Fibroblast of lung (primary cell): ENCODE data around the gene GPR176. TPM values are rescaled to one million over a fixed set of nuclear protein-coding genes. Genes with fewer than 3 reads are reported as not detected.
A peak's percentile ranks its signal among the peaks of the same experiment; 100 is the strongest.

Experiments used
- DNase-seq, 2 donors: peaks; one replicate each; pipeline versions ENCODE4 v3.0.0 to v3.0.0-alpha.2; 2010; ENCODE audit warnings: low read depth in 2 of 2
- H2AFZ ChIP-seq: 2 replicates; pipeline ENCODE4 v1.5.1; 2012; ENCODE audit warnings: low read length, control low read depth, inconsistent platforms
- H3K27ac ChIP-seq: 2 replicates; pipeline ENCODE4 v1.5.1; 2011; ENCODE audit warnings: low read length, control low read depth; ENCODE audit not compliant: insufficient read depth
- H3K27me3 ChIP-seq: 2 replicates; pipeline ENCODE4 v1.5.1; 2011; ENCODE audit warnings: mild to moderate bottlenecking, low read length; ENCODE audit not compliant: control insufficient read depth, insufficient read depth
- H3K36me3 ChIP-seq: 2 replicates; pipeline ENCODE4 v1.5.1; 2011; ENCODE audit warnings: low read length; ENCODE audit not compliant: control insufficient read depth, insufficient read depth
- H3K4me1 ChIP-seq: 2 replicates; pipeline ENCODE4 v1.5.1; 2011; ENCODE audit warnings: low read length; ENCODE audit not compliant: control insufficient read depth, insufficient read depth; ENCODE audit errors: extremely low read depth
- H3K4me2 ChIP-seq: 2 replicates; pipeline ENCODE4 v1.5.1; 2011; ENCODE audit warnings: low read length, control low read depth; ENCODE audit not compliant: insufficient read depth; ENCODE audit errors: extremely low read depth
- H3K4me3 ChIP-seq, 4 experiments: fragments of 200-600 bp in 1 of 4; sonication (generic) in 1 of 4; replicated peaks in 1 of 4; 2 replicates each; pipeline ENCODE4 v1.5.1; 2011 to 2016; ENCODE audit warnings: low read length in 4 of 4, low read depth in 3 of 4, mild to moderate bottlenecking in 3 of 4, control low read depth in 2 of 4, inconsistent platforms in 1 of 4, mixed read lengths in 1 of 4; ENCODE audit not compliant: insufficient read depth in 1 of 4; ENCODE audit errors: control extremely low read depth in 1 of 4
- H3K79me2 ChIP-seq: 2 replicates; pipeline ENCODE4 v1.5.1; 2012; ENCODE audit warnings: mild to moderate bottlenecking, low read length, inconsistent platforms; ENCODE audit not compliant: control insufficient read depth, insufficient read depth
- H3K9ac ChIP-seq: 2 replicates; pipeline ENCODE4 v1.5.1; 2011; ENCODE audit warnings: mild to moderate bottlenecking, low read length, control low read depth; ENCODE audit not compliant: insufficient read depth
- H3K9me3 ChIP-seq: 2 replicates; pipeline ENCODE4 v1.5.1; 2012; ENCODE audit warnings: low read depth, low read length; ENCODE audit not compliant: control insufficient read depth, insufficient read depth
- H4K20me1 ChIP-seq: 2 replicates; pipeline ENCODE4 v1.5.1; 2011; ENCODE audit warnings: low read length; ENCODE audit not compliant: control insufficient read depth, insufficient read depth; ENCODE audit errors: extremely low read depth
- CTCF ChIP-seq, 2 donors: IDR thresholded peaks in 1 of 2; conservative IDR thresholded peaks in 1 of 2; 1 replicate in 1 of 2; 2 replicates in 1 of 2; pipeline ENCODE4 v1.5.1; 2011 to 2012; ENCODE audit warnings: low read length in 2 of 2, control low read depth in 1 of 2, inconsistent platforms in 1 of 2, low read depth in 1 of 2, mild to moderate bottlenecking in 1 of 2
- EZH2 ChIP-seq: IDR thresholded peaks from 2 replicates; pipeline ENCODE4 v1.5.1; 2012; ENCODE audit warnings: low read length, control low read depth, mild to moderate bottlenecking; ENCODE audit errors: missing control alignments
- polyA plus RNA-seq, 2 donors: library from polyadenylated mRNA; depleted of rRNA in 1 of 2; stranded (reverse) in 1 of 2; unstranded in 1 of 2; fragments of >200 nt; gene quantifications; 2 replicates each; pipeline ENCODE4 v1.2.1, GENCODE V29; 2011 to 2012; ENCODE audit warnings: missing spikeins in 1 of 2
- total RNA-seq: library from RNA; depleted of rRNA; stranded (reverse); fragments of >200 nt; gene quantifications from 2 replicates; pipeline ENCODE4 v1.2.1, GENCODE V29; 2014

The GPR176 gene
- total and polyA plus RNA-seq, 2 donors (not counting 1 experiment from before 2014, with no cell fraction given): 124 to 179 TPM

DNA sequence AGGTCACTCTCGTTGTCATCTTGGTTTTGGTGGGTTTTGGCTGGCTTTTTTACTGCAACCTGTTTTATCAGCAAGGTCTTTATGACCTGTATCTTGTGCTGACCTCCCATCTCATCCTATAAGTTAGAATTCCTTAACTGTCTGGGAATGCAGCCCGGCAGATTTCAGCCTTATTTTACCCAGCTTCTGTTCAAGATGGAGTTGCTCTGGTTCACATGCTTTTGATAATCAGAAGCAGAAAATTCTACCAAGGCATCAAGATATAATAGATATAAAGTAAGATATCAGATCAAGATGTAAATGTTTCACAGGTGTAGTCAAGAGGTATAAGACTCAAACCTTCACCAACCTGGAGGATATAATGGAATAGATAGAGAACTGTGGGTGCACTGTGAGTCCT lies 16.0 kb downstream of the GPR176 start:
- Histone ChIP-seq H3K27ac (no peak overlapping the region), H3K9me3 (no peaks in the 10 kb centered on the region), H3K4me1 (peaks cover 21% of the 10 kb centered on the region), H3K4me2 (no peak overlapping the region), H3K4me3 (no peak overlapping the region), H2AFZ (no peak overlapping the region), H3K36me3 (peaks cover 2% of the 10 kb centered on the region), H3K9ac (no peak overlapping the region), H3K27me3 (no peaks in the 10 kb centered on the region), H3K79me2 (peaks cover 85% of the 10 kb centered on the region), H4K20me1 (no peaks in the 10 kb centered on the region)
- no peak for DNase-seq
- TF ChIP-seq CTCF (conservative IDR thresholded peaks at IDR 0.05 in 1 of 2, IDR thresholded peaks at IDR 0.05 in 1 of 2; ENCODE audit: low read depth in 1 of 2, low read length in 2 of 2): no peak
- TF ChIP-seq EZH2: no peak

DNA sequence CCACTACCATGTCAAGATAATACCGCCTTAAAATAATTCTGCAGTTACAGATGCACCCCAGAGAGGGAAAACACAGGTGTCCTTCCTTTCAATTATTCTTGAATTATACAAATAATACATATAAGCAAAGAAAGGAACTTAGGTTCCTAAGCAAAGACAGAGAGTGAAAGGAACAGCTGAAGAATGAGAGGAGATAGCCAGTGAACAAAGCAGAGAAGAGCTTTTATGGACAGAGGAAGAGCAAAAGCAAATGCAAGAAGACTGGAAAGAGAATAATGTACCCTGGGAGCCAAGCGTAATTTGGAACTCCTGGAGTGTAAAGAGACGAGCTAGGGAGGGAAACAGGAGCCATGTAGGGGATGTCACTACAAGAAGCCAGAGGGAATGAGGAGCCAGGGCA lies 21.7 kb downstream of the GPR176 start:
- no peak overlapping the region for H3K27ac ChIP-seq
- no peaks in the 10 kb centered on the region for H3K27me3 ChIP-seq
- no peaks in the 10 kb centered on the region for H4K20me1 ChIP-seq
- no peaks in the 10 kb centered on the region for H3K9me3 ChIP-seq
- no peaks in the 10 kb centered on the region for H3K36me3 ChIP-seq
- H3K79me2 ChIP-seq: peaks cover 71% of the 10 kb centered on the region
- no peak overlapping the region for H3K4me3 ChIP-seq
- no peak for DNase-seq
- TF ChIP-seq EZH2 (no peak), CTCF (conservative IDR thresholded peaks at IDR 0.05 in 1 of 2, IDR thresholded peaks at IDR 0.05 in 1 of 2; ENCODE audit: low read depth in 1 of 2, low read length in 2 of 2) (no peak)
- H3K4me2 ChIP-seq: no peak overlapping the region
- H3K4me1 ChIP-seq: peaks cover 4% of the 10 kb centered on the region
- H3K9ac ChIP-seq: no peak overlapping the region
- no peak overlapping the region for H2AFZ ChIP-seq

DNA sequence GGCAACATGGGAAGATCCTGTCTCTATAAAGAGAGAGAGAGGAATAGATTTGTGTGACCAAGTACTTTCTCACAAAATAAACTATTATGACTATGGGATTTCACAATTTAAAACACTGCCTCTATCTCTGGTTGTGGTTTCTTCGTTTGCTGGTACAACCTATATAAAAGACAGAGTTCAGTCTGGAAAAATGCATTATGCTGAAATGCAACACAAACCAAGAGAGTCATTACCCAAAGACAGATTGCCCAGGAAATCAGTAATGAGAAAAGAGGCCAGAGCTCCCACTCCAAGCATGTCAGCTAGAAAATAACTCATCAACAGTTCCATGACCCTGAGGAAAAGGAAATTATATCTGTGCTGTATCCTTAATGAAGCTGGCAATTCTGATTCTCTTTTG lies 23.2 kb downstream of the GPR176 start:
- no peaks in the 10 kb centered on the region for H4K20me1 ChIP-seq
- H3K79me2 ChIP-seq: peaks cover 64% of the 10 kb centered on the region
- TF ChIP-seq CTCF (conservative IDR thresholded peaks at IDR 0.05 in 1 of 2, IDR thresholded peaks at IDR 0.05 in 1 of 2; ENCODE audit: low read depth in 1 of 2, low read length in 2 of 2): no peak
- TF ChIP-seq EZH2: no peak
- peak; percentile 83 to 88 for DNase-seq
- no peak overlapping the region for H2AFZ ChIP-seq
- H3K9me3 ChIP-seq: no peaks in the 10 kb centered on the region
- H3K9ac ChIP-seq: no peak overlapping the region
- H3K27me3 ChIP-seq: no peaks in the 10 kb centered on the region
- no peak overlapping the region for H3K4me3 ChIP-seq
- H3K36me3 ChIP-seq: peaks cover 2% of the 10 kb centered on the region
- H3K4me2 ChIP-seq: peak overlapping the region; percentile 37
- H3K27ac ChIP-seq: no peak overlapping the region
- peaks cover 4% of the 10 kb centered on the region for H3K4me1 ChIP-seq
